GM18870 (cell line): ENCODE results near the gene C4orf50.

Experiments
- ATAC-seq: cut with Tn5 transposase; IDR thresholded peaks from one replicate; pipeline ENCODE4 v1.9.1; 2021; ENCODE audit warnings: moderate library complexity; ENCODE audit not compliant: unreplicated experiment

Gene C4orf50

GRCh38 chr4:5925419-5926200 is 92.6 kb downstream of the C4orf50 start:
- no peak for ATAC-seq

GRCh38 chr4:5924461-5925125 is 93.6 kb downstream of the C4orf50 start:
- no peak for ATAC-seq

GRCh38 chr4:5923376-5923775 is 94.9 kb downstream of the C4orf50 start:
- ATAC-seq: no peak

GRCh38 chr4:5922556-5922955 is 95.7 kb downstream of the C4orf50 start:
- ATAC-seq: no peak

GRCh38 chr4:5921981-5922380 is 96.2 kb downstream of the C4orf50 start:
- ATAC-seq: no peak

- no peak for ATAC-seq
Observed at GRCh38 chr4:5921101-5921980, 96.9 kb downstream of the C4orf50 start.

- ATAC-seq: no peak
Observed at GRCh38 chr4:5919571-5919970, 98.7 kb downstream of the C4orf50 start.

GRCh38 chr4:5919044-5919443 is 99.2 kb downstream of the C4orf50 start:
- no peak for ATAC-seq

- no peak for ATAC-seq
Observed at GRCh38 chr4:5918331-5918985, 99.8 kb downstream of the C4orf50 start.

- ATAC-seq: no peak
Observed at GRCh38 chr4:5917672-5918071, 100.6 kb downstream of the C4orf50 start.

- no peak for ATAC-seq
Observed at GRCh38 chr4:5916229-5916628, 102.0 kb downstream of the C4orf50 start.

GRCh38 chr4:5913454-5913853 is 104.8 kb downstream of the C4orf50 start:
- no peak for ATAC-seq

GRCh38 chr4:5912614-5913019 is 105.6 kb downstream of the C4orf50 start:
- ATAC-seq: no peak

GRCh38 chr4:5908876-5909427 is 109.3 kb downstream of the C4orf50 start:
- ATAC-seq: no peak

GRCh38 chr4:5906191-5906590 is 112.0 kb downstream of the C4orf50 start:
- ATAC-seq: no peak

GRCh38 chr4:5905714-5906113 is 112.5 kb downstream of the C4orf50 start:
- no peak for ATAC-seq

- ATAC-seq: no peak
Observed at GRCh38 chr4:5900844-5901243, 117.4 kb downstream of the C4orf50 start.

GRCh38 chr4:5899881-5900280 is 118.3 kb downstream of the C4orf50 start:
- ATAC-seq: no peak

- no peak for ATAC-seq
Observed at GRCh38 chr4:5899396-5899795, 118.8 kb downstream of the C4orf50 start.

- ATAC-seq: no peak
Observed at GRCh38 chr4:5897674-5898073, 120.6 kb downstream of the C4orf50 start.

- ATAC-seq: no peak
Observed at GRCh38 chr4:5895287-5895686, 122.9 kb downstream of the C4orf50 start.
